NT2/D1 (cell line): ENCODE measurements around the gene C15orf40.

Source experiments
- SUZ12 ChIP-seq: IDR thresholded peaks from 2 replicates; pipeline ENCODE4 v1.6.1; 2011; ENCODE audit not compliant: insufficient read length, insufficient read depth; ENCODE audit errors: extremely low read depth
- YY1 ChIP-seq: IDR thresholded peaks from 2 replicates; pipeline ENCODE4 v1.6.1; 2011; ENCODE audit not compliant: insufficient read length, insufficient read depth
- ZNF274 ChIP-seq: IDR thresholded peaks from 2 replicates; pipeline ENCODE4 v1.6.1; 2011; ENCODE audit warnings: mild to moderate bottlenecking, low read depth, low read length

DNA sequence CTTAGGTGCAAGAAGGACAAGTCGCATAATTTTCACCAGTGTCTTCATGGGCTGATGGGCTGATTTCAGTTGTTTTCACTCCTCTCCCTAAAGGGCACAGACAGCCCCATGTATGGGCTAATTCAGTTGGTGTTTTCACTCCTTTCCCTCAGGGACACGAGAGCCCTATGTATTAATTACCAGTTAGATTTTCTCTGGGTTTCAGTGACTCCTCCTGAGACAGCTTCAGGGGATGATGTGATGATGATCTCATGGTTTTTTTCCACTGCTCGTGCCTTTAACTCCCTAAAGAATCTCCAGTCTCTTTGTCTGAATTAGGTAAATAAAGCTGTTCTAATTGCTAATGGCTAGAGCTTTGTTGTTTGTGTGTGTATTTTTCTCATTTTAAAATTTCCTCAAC lies 15.5 kb downstream of the C15orf40 start:
- TF ChIP-seq SUZ12 (no peak), ZNF274 (no peak), YY1 (no peak)
